Measurements from ENCODE around the gene CD151. TPM values are rescaled to one million over a fixed set of nuclear protein-coding genes. Genes with fewer than 3 reads are reported as not detected.

The CD151 gene
- total and polyA plus RNA-seq, 7 donors, result 84.4 to 436 (median 248) TPM

GRCh38 chr11:855796-856195 lies 23.0 kb downstream of the CD151 start:
- no peak overlapping the region for H3K27ac ChIP-seq
- intact Hi-C loops (cut with DNase I), result no loop called here
- no peak for DNase-seq
- H3K27me3 ChIP-seq, result no peaks in the 10 kb centered on the region
- TF ChIP-seq CTCF (IDR thresholded peaks at IDR 0.05), result no peak
- no peak for TF ChIP-seq EP300 (IDR thresholded peaks at IDR 0.05)
- TF ChIP-seq POLR2A (IDR thresholded peaks at IDR 0.05), result no peak
- no peak for TF ChIP-seq POLR2AphosphoS5 (IDR thresholded peaks at IDR 0.05)
- H3K4me1 ChIP-seq, result peaks cover 0 to 26% (median 21%) of the 10 kb centered on the region in 4 donors
- H3K9me3 ChIP-seq, result no peaks in the 10 kb centered on the region
- H3K36me3 ChIP-seq, result peaks cover 0 to 7% (median 0%) of the 10 kb centered on the region in 4 donors
- 82 to 88% methylated on average over 12 of the region's 12 CpGs for WGBS, 2 donors
- no peak overlapping the region for H3K4me3 ChIP-seq

GRCh38 chr11:856397-856796 lies 23.6 kb downstream of the CD151 start:
- Histone ChIP-seq H3K4me3 (no peak overlapping the region), H3K27ac (no peak overlapping the region), H3K27me3 (no peaks in the 10 kb centered on the region), H3K9me3 (no peaks in the 10 kb centered on the region), H3K36me3 (peaks cover 0 to 7% (median 0%) of the 10 kb centered on the region in 4 donors), H3K4me1 (peaks cover 0 to 20% (median 16%) of the 10 kb centered on the region in 4 donors)
- DNase-seq, result no peak
- intact Hi-C loops (cut with DNase I), result no loop called here
- WGBS, 2 donors, result 41 to 67% methylated on average over 8 of the region's 8 CpGs
- TF ChIP-seq CTCF (IDR thresholded peaks at IDR 0.05) (no peak), EP300 (IDR thresholded peaks at IDR 0.05) (no peak), POLR2AphosphoS5 (IDR thresholded peaks at IDR 0.05) (no peak), POLR2A (IDR thresholded peaks at IDR 0.05) (no peak)

- intact Hi-C loops (cut with DNase I), result no loop called here
- Histone ChIP-seq H3K4me3 (no peak overlapping the region), H3K27me3 (no peaks in the 10 kb centered on the region), H3K4me1 (peaks cover 0 to 28% (median 20%) of the 10 kb centered on the region in 4 donors), H3K36me3 (peaks cover 0 to 13% (median 0%) of the 10 kb centered on the region in 4 donors), H3K9me3 (no peaks in the 10 kb centered on the region), H3K27ac (no peak overlapping the region)
- no peak for TF ChIP-seq EP300 (IDR thresholded peaks at IDR 0.05)
- no peak for TF ChIP-seq CTCF (IDR thresholded peaks at IDR 0.05)
- no peak for TF ChIP-seq POLR2A (IDR thresholded peaks at IDR 0.05)
- TF ChIP-seq POLR2AphosphoS5 (IDR thresholded peaks at IDR 0.05), result no peak
- no peak for DNase-seq
- WGBS, 2 donors, result 77 to 86% methylated on average over 27 of the region's 27 CpGs
Measured at GRCh38 chr11:858053-858761, 25.5 kb downstream of the CD151 start.

- no peak overlapping the region for H3K27ac ChIP-seq
- H3K4me3 ChIP-seq, result no peak overlapping the region
- DNase-seq, result no peak
- H3K9me3 ChIP-seq, result no peaks in the 10 kb centered on the region
- no peaks in the 10 kb centered on the region for H3K27me3 ChIP-seq
- TF ChIP-seq EP300 (IDR thresholded peaks at IDR 0.05) (no peak), POLR2AphosphoS5 (IDR thresholded peaks at IDR 0.05) (no peak), POLR2A (IDR thresholded peaks at IDR 0.05) (no peak), CTCF (IDR thresholded peaks at IDR 0.05) (no peak)
- peaks cover 0 to 18% (median 0%) of the 10 kb centered on the region in 4 donors for H3K36me3 ChIP-seq
- intact Hi-C loops (cut with DNase I), result no loop called here
- H3K4me1 ChIP-seq, result peaks cover 0 to 28% (median 20%) of the 10 kb centered on the region in 4 donors
- WGBS, 2 donors, result 81 to 92% methylated on average over 37 of the region's 37 CpGs
Measured at GRCh38 chr11:858762-859339, 26.1 kb downstream of the CD151 start.

Measured in sigmoid colon (tissue), 7 donors.